Right ventricle myocardium superior (tissue), 1 donor: ENCODE data around the gene PAK1. TPM values are rescaled to one million over a fixed set of nuclear protein-coding genes. Genes with fewer than 3 reads are reported as not detected.
"Not testable (repeated sequence)": the region's sequence is repeated elsewhere in the genome, so short reads cannot be mapped to it uniquely, and the experiment has no call there.

Source experiments
- ATAC-seq: fragments of 200-7000 bp; cut with Tn5 transposase; one replicate; pipeline ENCODE4 v1.9.1; 2020; ENCODE audit warnings: mild to moderate bottlenecking; ENCODE audit not compliant: poor library complexity
- DNase-seq: peaks from one replicate; pipeline ENCODE4 v3.0.0-alpha.2; 2020
- intact Hi-C: fragments of 100-400 bp; cut with DNase I; formaldehyde crosslinking; loops from one replicate; pipeline ENCODE4 v1.11.2; 2022
- total RNA-seq: library from RNA; stranded (reverse); fragmentation: NEBNext Ultra II Directional; extraction: Animal tissue kit (Norgen Biotek cat#: 25700); gene quantifications from one replicate; pipeline ENCODE4 v1.2.1, GENCODE V29; 2021
- donor health status: DM: no; HTN: yes; CAD: no; lungs with severe emphysema.

The PAK1 gene
- total RNA-seq, 1 donor from 2014 or later = 6.1 TPM

DNA sequence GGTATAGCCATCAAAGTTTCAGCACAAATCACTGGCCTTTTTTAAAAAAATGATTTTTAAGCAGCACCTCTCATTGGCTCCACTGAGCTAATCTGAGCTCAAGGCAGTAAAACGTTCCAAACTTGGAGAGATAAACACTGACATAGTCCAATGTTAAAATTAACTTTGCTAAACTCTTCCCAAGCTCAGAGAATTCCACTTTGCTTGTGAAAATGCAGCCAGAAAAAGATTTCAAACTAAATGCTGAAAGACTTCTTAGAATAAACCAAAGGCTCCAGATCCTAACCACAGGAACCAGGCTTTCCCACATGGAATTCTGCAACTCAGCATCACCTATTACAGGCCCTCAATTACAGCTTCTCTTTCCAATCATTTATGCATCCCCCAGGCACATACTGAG is 87.7 kb downstream of the PAK1 start:
- ATAC-seq (peak; percentile 52), DNase-seq (no peak)
- intact Hi-C loops = no loop called here

- DNase-seq, ATAC-seq, intact Hi-C loops: not testable (repeated sequence)
Observed at GRCh38 chr11:77385255-77385771, 88.6 kb downstream of the PAK1 start.

DNA sequence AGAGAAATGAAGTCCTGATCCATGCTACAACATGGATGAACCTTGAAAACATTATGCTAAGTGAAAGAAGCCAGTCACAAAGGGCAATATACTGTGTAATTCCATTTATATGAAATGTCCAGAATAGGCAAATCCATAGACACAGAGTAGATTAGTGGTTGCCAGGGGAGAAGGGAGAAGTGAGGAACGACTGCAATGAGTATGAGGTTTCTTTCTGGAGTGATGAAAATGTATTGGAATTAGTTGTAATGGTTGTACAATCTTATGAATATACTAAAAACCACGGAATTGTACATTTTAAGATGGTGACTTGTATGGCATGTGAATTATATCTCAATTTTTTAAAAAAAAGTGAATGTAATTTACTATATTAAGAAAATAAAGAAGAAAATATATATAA is 89.3 kb downstream of the PAK1 start:
- intact Hi-C loops = no loop called here
- ATAC-seq = no peak

DNA sequence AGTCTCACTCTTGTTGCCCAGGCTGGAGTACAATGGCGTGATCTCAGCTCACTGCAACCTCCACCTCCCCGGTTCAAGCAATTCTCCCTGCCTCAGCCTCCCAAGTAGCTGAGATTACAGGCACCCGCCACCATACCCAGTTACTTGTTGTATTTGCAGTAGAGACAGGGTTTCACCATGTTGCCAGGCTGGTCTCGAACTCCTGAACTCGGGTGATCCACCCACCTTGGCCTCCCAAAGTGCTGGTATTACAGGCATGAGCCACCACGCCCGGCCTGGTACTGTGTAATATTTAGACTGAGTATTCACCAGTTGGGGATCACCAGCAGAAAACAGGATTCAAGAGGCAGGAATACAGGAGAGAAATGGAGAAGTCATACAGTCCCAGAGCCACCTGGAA is 90.5 kb downstream of the PAK1 start:
- ATAC-seq, intact Hi-C loops, DNase-seq: not testable (repeated sequence)

More for the DNA sequence above, 89.3 kb downstream of the PAK1 start:
- no peak for DNase-seq

- DNase-seq (no peak), ATAC-seq (peak; percentile 39)
- intact Hi-C loops = no loop called here
Observed at GRCh38 chr11:77381729-77382665, 91.9 kb downstream of the PAK1 start.

DNA sequence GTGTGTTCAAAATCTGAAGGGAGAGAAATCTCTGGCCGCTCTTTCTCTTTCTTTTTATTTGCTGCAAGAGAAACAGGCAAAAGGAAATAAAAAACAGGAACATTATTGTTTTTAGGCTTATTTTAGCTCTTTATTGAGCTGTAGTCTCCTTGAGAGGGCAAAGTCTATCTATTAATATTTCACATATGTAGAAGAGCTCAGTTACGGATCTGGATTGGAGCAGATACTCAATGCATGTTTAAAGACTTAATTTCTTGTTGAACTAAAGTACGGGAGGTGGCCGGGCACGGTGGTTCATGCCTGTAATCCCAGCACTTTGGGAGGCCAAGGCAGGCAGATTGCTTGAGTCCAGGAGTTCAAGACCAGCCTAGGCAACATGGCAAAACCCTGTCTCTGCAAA is 94.0 kb downstream of the PAK1 start:
- no peak for DNase-seq
- intact Hi-C loops = no loop called here
- ATAC-seq = no peak

- no peak for ATAC-seq
- intact Hi-C loops = no loop called here
- no peak for DNase-seq
Observed at GRCh38 chr11:77379253-77379652, 94.6 kb downstream of the PAK1 start.

- no peak for ATAC-seq
- no peak for DNase-seq
- intact Hi-C loops = no loop called here
Observed at GRCh38 chr11:77377734-77378133, 96.2 kb downstream of the PAK1 start.

DNA sequence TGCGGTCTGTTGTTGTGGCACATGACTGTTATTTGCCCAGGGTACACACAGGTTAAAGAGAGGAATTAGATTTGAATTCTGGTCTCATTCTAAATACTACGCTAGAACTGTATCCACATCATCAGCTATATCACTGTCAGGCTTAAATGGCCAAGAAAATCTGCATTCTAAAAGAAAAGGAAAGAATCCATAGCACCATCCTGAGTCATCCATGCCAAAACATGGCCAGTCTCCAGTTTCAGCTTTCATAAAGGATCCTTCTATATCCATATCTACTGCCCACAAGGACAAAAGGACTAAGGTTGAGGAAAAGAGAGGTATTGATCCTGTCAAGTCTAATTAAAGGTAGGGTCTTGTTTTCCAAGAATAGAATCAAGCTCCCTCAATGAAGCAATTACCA is 98.8 kb downstream of the PAK1 start:
- intact Hi-C loops = no loop called here
- DNase-seq (no peak), ATAC-seq (no peak)

- intact Hi-C loops = no loop called here
- ATAC-seq (no peak), DNase-seq (no peak)
Observed at GRCh38 chr11:77374611-77375031, 99.3 kb downstream of the PAK1 start.

- DNase-seq = no peak
- no peak for ATAC-seq
- intact Hi-C loops = no loop called here
Observed at GRCh38 chr11:77374108-77374507, 99.8 kb downstream of the PAK1 start.

DNA sequence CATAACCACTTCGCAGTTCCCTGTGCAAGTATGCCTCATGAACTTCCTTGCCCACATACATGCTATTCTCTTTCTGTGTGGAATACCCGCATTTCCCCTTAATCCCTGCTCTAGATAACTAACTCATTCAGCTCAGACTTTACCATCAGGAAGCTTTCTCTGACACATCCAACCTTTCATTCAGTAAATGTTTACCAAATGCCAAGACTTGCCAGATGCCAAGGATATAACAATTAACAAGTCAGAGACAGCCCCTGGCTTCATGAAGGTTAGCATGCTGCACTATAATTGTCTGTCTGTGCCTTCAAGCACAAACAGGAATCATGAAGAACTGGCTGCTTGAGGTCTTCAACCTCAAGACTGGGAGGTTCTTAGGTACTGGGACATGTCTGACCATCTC is 101.2 kb downstream of the PAK1 start:
- ATAC-seq = no peak
- intact Hi-C loops = no loop called here

GRCh38 chr11:77371646-77372045 is 102.2 kb downstream of the PAK1 start:
- DNase-seq (no peak), ATAC-seq (no peak)
- intact Hi-C loops = no loop called here

More for the DNA sequence above, 101.2 kb downstream of the PAK1 start:
- DNase-seq = no peak

GRCh38 chr11:77370217-77370616 is 103.7 kb downstream of the PAK1 start:
- ATAC-seq (no peak), DNase-seq (no peak)
- intact Hi-C loops = no loop called here

GRCh38 chr11:77361184-77361583 is 112.7 kb downstream of the PAK1 start:
- intact Hi-C loops = no loop called here
- DNase-seq = no peak

GRCh38 chr11:77359481-77359880 is 114.4 kb downstream of the PAK1 start:
- ATAC-seq = no peak

More at GRCh38 chr11:77361184-77361583, 112.7 kb downstream of the PAK1 start:
- no peak for ATAC-seq

GRCh38 chr11:77353131-77353530 is 120.8 kb downstream of the PAK1 start:
- intact Hi-C loops = no loop called here
- ATAC-seq = peak; percentile 43
- DNase-seq = no peak

More at GRCh38 chr11:77359481-77359880, 114.4 kb downstream of the PAK1 start:
- intact Hi-C loops = no loop called here
- DNase-seq = no peak

- no peak for ATAC-seq
Observed at GRCh38 chr11:77351281-77351886, 122.5 kb downstream of the PAK1 start.

DNA sequence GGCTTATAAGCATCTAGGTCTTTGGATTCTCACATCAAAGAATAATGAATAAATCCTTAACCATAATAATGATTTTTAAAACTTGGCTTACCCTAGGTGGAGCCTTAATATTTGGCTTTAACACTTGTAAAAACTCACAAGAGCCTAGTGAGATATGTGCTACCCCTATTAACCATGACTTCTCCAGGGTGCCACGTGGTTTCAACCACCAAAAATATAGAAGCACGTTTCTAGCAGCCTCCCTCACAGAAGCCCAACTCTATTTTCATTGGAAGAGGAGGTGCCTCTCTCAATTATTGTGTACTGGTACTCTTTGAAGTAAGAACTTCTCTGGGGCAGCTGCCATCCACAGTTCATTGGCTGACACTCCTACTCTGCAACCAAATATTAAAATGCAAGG is 125.9 kb downstream of the PAK1 start:
- ATAC-seq = no peak
- intact Hi-C loops = no loop called here
- DNase-seq = no peak

More at GRCh38 chr11:77351281-77351886, 122.5 kb downstream of the PAK1 start:
- intact Hi-C loops = no loop called here
- no peak for DNase-seq
